Measurements from ENCODE around the gene FNDC7. TPM values are rescaled to one million over a fixed set of nuclear protein-coding genes. Genes with fewer than 3 reads are reported as not detected.
"Not testable (repeated sequence)": the region's sequence is repeated elsewhere in the genome, so short reads cannot be mapped to it uniquely, and the experiment has no call there.

Gene FNDC7
- total RNA-seq, 2 donors from 2014 or later = not detected

DNA sequence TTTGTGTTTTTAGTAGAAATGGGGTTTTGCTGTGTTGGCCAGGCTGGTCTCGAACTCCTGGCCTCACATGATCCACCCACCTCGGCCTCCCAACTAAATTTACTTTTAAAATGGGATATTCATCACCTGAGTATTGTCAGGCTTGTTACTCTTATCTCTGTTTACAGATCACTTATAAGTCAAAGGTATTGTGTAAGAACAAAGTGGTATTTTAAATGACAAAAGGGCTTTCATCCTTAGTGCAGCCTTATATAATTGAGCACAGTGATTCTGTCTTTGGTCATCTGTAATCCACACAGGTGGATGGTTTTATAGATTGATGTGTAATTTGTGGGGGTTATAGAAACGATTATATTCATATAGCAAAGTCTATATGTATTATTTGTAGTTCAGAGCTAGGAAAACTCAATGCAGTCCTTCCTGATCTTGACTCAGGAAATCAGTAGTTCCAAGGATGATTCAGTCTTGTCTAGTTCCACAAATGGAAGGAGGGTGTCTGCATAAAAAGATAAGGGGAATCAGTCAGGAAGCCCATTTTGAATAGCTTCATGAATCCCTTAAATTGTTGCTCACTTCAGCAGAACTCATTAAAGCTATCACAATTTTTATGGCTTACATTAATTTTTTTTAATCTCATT lies 68.3 kb downstream of the FNDC7 start:
- ATAC-seq = peak; percentile 34
- no peak for DNase-seq
- intact Hi-C loops (cut with DNase I, micrococcal nuclease) = no loop called here

DNA sequence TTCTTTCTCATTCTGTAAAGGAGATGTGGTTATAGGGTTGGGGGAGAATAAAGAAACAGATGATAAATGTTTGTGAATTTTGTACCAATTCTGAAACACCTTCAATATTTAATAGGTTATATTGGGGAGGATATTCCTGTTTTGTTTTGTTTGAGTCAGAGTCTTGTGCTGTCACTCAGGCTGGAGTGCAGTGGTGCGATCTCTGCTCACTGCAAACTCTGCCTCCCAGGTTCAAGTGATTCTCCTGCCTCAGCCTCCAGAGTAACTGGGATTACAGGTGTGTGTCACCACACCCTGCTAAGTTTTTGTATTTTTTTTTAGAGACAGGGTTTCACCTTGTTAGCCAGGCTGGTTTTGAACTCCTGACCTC lies 68.9 kb downstream of the FNDC7 start:
- DNase-seq; ATAC-seq; intact Hi-C loops (cut with DNase I, micrococcal nuclease): not testable (repeated sequence)

DNA sequence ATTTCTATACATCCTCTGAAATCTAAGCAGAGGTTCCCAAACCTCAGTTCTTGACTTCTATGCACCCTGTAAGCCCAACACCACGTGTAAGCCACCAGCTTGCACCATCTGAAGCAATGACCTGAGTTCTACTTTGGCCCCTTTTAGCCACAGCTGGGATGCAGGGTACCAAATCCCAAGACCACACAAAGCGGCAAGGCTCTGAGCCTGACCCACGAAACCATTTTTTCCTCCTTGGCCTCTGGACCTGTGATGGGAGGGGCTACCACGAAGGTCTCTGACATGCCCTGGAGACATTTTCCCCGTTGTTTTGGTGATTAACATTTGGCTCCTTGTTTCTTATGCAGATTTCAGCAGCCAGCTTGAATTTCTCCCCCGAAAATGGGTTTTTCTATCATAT lies 72.6 kb downstream of the FNDC7 start:
- ATAC-seq (no peak), DNase-seq (no peak)
- intact Hi-C loops (cut with DNase I, micrococcal nuclease) = no loop called here

DNA sequence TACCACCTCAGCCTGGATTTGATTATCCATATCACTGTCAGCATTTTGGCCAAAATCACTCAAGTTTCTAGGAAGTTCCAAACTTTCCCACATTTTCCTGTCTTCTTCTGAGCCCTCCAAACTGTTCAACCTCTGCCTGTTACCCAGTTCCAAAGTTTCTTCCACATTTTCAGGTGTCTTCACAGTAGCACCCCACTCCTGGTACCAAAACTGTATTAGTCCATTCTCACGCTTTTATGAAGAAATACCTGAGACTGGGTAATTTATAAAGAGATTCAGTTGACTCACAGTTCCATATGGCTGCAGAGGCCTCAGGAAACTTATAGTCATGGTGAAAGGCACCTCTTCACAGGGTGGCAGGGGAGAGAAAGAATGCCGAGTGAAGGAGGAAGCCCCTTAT lies 73.2 kb downstream of the FNDC7 start:
- ATAC-seq (no peak), DNase-seq (no peak)
- intact Hi-C loops (cut with DNase I, micrococcal nuclease) = no loop called here

DNA sequence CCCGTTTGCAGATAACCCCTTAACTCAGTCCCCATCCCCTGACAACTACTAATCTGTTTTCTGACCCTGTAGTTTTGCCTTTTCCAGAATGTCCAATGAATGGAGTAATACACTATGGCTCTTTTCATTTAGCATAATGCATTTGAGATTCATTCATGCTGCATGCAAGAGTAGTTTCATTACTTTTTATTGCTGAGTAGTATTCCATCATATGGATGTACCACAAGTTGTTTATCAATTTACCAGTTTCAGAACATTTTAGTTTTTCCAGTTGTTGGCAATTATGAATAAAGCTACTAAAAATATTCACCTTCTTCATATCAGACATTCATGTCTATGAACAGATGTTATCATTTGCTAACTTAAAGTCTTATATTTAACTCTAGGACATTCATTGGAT lies 79.1 kb downstream of the FNDC7 start:
- no peak for ATAC-seq
- DNase-seq = no peak
- intact Hi-C loops (cut with DNase I, micrococcal nuclease) = no loop called here

Other genes starting within 250 kb of the FNDC7 start
- gene EEIG2, start 152.8 kb upstream of the FNDC7 start, total RNA-seq = 10 to 100 TPM; 31.1 to 35.8 TPM
- 1 to 10 TPM; 6.6 to 7.3 TPM for gene HENMT1, start 51.8 kb upstream of the FNDC7 start, total RNA-seq
- 10 to 100 TPM; 25.5 to 31.0 TPM for gene PRPF38B, start 20.6 kb upstream of the FNDC7 start, total RNA-seq
- gene STXBP3, start 33.8 kb downstream of the FNDC7 start, total RNA-seq = 10 to 100 TPM; 59.0 to 75.5 TPM
- not detected for gene AKNAD1, start 144.2 kb downstream of the FNDC7 start, total RNA-seq
- 10 to 100 TPM; 22.5 to 28.7 TPM for gene GPSM2, start 164.1 kb downstream of the FNDC7 start, total RNA-seq

All from left colon (tissue), 2 donors.